ENCODE measurements around the gene NIF3L1. TPM values are rescaled to one million over a fixed set of nuclear protein-coding genes. Genes with fewer than 3 reads are reported as not detected.

NIF3L1 gene
- total and polyA plus RNA-seq, 2 of the 13 experiments (the other 11 are each of a cell fraction or from before 2014, with no cell fraction given): 67.9 to 75.2 TPM

DNA sequence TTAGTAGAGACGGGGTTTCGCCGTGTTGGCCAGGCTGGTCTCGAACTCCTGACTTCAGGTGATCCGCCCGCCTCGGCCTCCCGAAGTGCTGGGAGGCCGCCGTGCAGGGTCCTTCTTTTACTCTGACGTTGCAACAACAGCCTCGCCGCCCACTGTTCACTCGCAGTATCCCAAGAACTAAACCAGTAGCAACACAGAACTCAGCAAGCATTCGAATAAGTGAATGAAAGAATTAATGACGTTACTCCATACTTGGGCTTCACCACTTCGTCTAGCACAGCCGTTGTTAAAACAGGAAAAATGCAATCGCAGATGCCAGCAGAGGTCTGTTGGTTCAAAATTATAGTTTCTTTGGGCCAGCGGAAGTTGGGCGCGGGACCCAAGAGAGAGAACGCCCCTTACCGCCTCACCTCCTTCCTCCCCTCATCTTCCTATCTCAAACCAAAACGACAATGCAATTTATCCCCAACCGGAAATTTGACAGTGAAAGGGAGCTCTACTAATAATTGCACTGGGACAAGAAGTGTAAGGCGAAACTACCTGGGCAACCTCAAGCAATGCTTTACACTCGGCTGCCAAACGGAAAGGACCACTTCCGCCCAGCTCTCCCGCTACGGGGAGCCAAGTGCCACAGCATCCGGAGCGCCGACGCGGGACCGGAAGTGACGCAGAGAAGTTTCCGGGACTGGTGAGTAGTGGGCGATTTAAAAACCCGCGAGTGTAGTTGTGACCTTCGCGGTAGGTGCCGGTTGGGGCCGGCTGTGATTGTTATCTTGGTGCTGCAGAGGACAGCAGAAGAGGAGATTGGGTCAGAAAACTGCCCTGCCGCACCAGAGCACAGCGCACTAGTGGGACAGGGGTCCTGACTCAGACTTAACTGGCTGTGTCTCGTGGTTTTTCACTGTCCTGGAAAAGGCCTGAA is at the start of gene NIF3L1, which contains the start of gene PPIL3 (continued):
- TF ChIP-seq JUN (CRISPR knock-in tag; IDR thresholded peaks at IDR 0.05): 0 out of 2 replicates have a peak, but pooled peaks have one; percentile 17
- TF ChIP-seq SAP130 (CRISPR knock-in tag; IDR thresholded peaks at IDR 0.05; ENCODE audit: low read depth): peak; percentile 100
- peak; percentile 81 for TF ChIP-seq ZNF547 (CRISPR knock-in tag; IDR thresholded peaks at IDR 0.05)
- TF ChIP-seq ZNF260 (CRISPR knock-in tag; IDR thresholded peaks at IDR 0.05; ENCODE audit: borderline replicate concordance, low read depth): no peak
- TF ChIP-seq, protein P1, sequence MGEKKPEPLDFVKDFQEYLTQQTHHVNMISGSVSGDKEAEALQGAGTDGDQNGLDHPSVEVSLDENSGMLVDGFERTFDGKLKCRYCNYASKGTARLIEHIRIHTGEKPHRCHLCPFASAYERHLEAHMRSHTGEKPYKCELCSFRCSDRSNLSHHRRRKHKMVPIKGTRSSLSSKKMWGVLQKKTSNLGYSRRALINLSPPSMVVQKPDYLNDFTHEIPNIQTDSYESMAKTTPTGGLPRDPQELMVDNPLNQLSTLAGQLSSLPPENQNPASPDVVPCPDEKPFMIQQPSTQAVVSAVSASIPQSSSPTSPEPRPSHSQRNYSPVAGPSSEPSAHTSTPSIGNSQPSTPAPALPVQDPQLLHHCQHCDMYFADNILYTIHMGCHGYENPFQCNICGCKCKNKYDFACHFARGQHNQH (CRISPR knock-in tag; IDR thresholded peaks at IDR 0.05): peak; percentile 91
- TF ChIP-seq ZNF709 (CRISPR knock-in tag; IDR thresholded peaks at IDR 0.05): peak; percentile 75
- TF ChIP-seq NR2F6 (IDR thresholded peaks at IDR 0.05): no peak; the same call in 1 of the 2 replicates
- TF ChIP-seq NR2F6 (CRISPR knock-in tag; IDR thresholded peaks at IDR 0.05): peak; percentile 49
- TF ChIP-seq PCBP2 (optimal IDR thresholded peaks at IDR 0.05; ENCODE audit: low read depth, low read length, poor library complexity, severe bottlenecking): peak; percentile 70
- peak; percentile 70; the same call in 1 of the 2 replicates for TF ChIP-seq ZNF768 (CRISPR knock-in tag; IDR thresholded peaks at IDR 0.05)
- TF ChIP-seq RFX3 (CRISPR knock-in tag; IDR thresholded peaks at IDR 0.05): no peak
- no peak for TF ChIP-seq FOXP1 (IDR thresholded peaks at IDR 0.05)
- TF ChIP-seq FOXP1 (CRISPR knock-in tag; IDR thresholded peaks at IDR 0.05): peak; percentile 4; the same call in 1 of the 2 replicates
- TF ChIP-seq ZMAT3 (CRISPR knock-in tag; conservative IDR thresholded peaks at IDR 0.05): no peak; the same call in 1 of the 2 replicates
- TF ChIP-seq ZNF180 (CRISPR knock-in tag; IDR thresholded peaks at IDR 0.05; ENCODE audit: borderline replicate concordance, low read depth): no peak; the same call in 1 of the 2 replicates
- peak; percentile 79 for TF ChIP-seq SRSF1 (optimal IDR thresholded peaks at IDR 0.05; ENCODE audit: low read depth, low read length)
- TF ChIP-seq NONO (IDR thresholded peaks at IDR 0.05): no peak
- peak; percentile 82 for TF ChIP-seq NONO (CRISPR knock-in tag; conservative IDR thresholded peaks at IDR 0.05)
- TF ChIP-seq ZFP41 (CRISPR knock-in tag; IDR thresholded peaks at IDR 0.05; ENCODE audit: borderline replicate concordance): peak; percentile 51; the same call in 1 of the 2 replicates
- TF ChIP-seq ZSCAN31 (CRISPR knock-in tag; IDR thresholded peaks at IDR 0.05; ENCODE audit: low read depth): no peak
- no peak for TF ChIP-seq FOXA1 (IDR thresholded peaks at IDR 0.05)
- no peak for TF ChIP-seq FOXA1 (CRISPR knock-in tag; IDR thresholded peaks at IDR 0.05)
- peak; percentile 62; the same call in 1 of the 2 replicates for TF ChIP-seq ARID2 (CRISPR knock-in tag; IDR thresholded peaks at IDR 0.05; ENCODE audit: borderline replicate concordance)
- peak; percentile 59; the same call in 1 of the 2 replicates for TF ChIP-seq ZSCAN12 (CRISPR knock-in tag; IDR thresholded peaks at IDR 0.05)
- TF ChIP-seq TCF7L2 (IDR thresholded peaks at IDR 0.05; ENCODE audit: low read depth, low read length): no peak
- TF ChIP-seq, protein P2, sequence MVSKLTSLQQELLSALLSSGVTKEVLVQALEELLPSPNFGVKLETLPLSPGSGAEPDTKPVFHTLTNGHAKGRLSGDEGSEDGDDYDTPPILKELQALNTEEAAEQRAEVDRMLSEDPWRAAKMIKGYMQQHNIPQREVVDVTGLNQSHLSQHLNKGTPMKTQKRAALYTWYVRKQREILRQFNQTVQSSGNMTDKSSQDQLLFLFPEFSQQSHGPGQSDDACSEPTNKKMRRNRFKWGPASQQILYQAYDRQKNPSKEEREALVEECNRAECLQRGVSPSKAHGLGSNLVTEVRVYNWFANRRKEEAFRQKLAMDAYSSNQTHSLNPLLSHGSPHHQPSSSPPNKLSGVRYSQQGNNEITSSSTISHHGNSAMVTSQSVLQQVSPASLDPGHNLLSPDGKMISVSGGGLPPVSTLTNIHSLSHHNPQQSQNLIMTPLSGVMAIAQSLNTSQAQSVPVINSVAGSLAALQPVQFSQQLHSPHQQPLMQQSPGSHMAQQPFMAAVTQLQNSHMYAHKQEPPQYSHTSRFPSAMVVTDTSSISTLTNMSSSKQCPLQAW (CRISPR knock-in tag; IDR thresholded peaks at IDR 0.05): no peak; the same call in none of the 2 replicates
- 0 out of 2 replicates have a peak, but pooled peaks have one; percentile 16 for TF ChIP-seq ZNF570 (CRISPR knock-in tag; IDR thresholded peaks at IDR 0.05; ENCODE audit: borderline replicate concordance)
